HepG2 (cell line): ENCODE data around the gene LMOD1. TPM values are rescaled to one million over a fixed set of nuclear protein-coding genes. Genes with fewer than 3 reads are reported as not detected.

Experiments used
- ATAC-seq: fragments of 200-7000 bp; cut with Tn5 transposase; 3 replicates; pipeline ENCODE4 v1.9.1; 2020; ENCODE audit warnings: mild to moderate bottlenecking, moderate library complexity
- BruUV-seq: library from RNA; stranded (reverse); fragments of 400-500 nt; replicated peaks from 2 replicates; lab custom pipeline; 2021; lab: Mats Ljungman, UMichigan
- CTCF ChIA-PET: fragments of 300-600 bp; formaldehyde crosslinking; extraction: SDS; loops from one replicate; lab custom pipeline; 2021; ENCODE audit warnings: low total read pairs, inconsistent platforms, low intra/inter-chr PET ratio; lab: Yijun Ruan, JAX
- POLR2A ChIA-PET: fragments of 350-600 bp; sonication (Branson Sonifier 250); formaldehyde crosslinking; loops from one replicate; lab custom pipeline; 2020; ENCODE audit warnings: antibody characterized with exemption, inconsistent platforms; lab: Yijun Ruan, JAX
- DNase-seq: peaks from one replicate; pipeline ENCODE4 v3.0.0-alpha.2; 2015; ENCODE audit warnings: low spot score
- FAIRE-seq: peaks from 3 replicates; lab custom pipeline; 2011; peaks lifted over from hg19 to GRCh38; lab: Jason Lieb, UNC
- H2AFZ ChIP-seq: one replicate; pipeline ENCODE4 v1.6.1; 2011; ENCODE audit warnings: low read length, inconsistent platforms
- H3K27ac ChIP-seq: fragments of 300-600 bp; 3 replicates; pipeline ENCODE4 v1.8.0; 2011; ENCODE audit warnings: mixed run types, mild to moderate bottlenecking, mixed read lengths, low read length, inconsistent platforms; ENCODE audit not compliant: insufficient read depth; ENCODE audit errors: extremely low read length
- H3K27me3 ChIP-seq, 2 experiments: fragments of 200-600 bp in 1 of 2; 2 replicates in 1 of 2; 3 replicates in 1 of 2; pipeline versions ENCODE4 v1.6.0 to v1.8.0; 2011; ENCODE audit warnings: low read length in 2 of 2, mild to moderate bottlenecking in 2 of 2, moderate library complexity in 2 of 2, inconsistent platforms in 1 of 2; ENCODE audit not compliant: insufficient read depth in 2 of 2, control insufficient read depth in 1 of 2
- H3K36me3 ChIP-seq, 2 experiments: fragments of 200-600 bp in 1 of 2; replicated peaks in 1 of 2; 2 replicates in 1 of 2; 3 replicates in 1 of 2; pipeline versions ENCODE4 v1.5.1 to v1.8.0; 2011; ENCODE audit warnings: low read length in 2 of 2, inconsistent platforms in 1 of 2; ENCODE audit not compliant: insufficient read depth in 2 of 2, control insufficient read depth in 1 of 2
- H3K4me1 ChIP-seq: 2 replicates; pipeline ENCODE4 v1.5.1; 2012; ENCODE audit warnings: low read length, inconsistent platforms; ENCODE audit not compliant: insufficient read depth
- H3K4me2 ChIP-seq: 2 replicates; pipeline ENCODE4 v1.6.0; 2011; ENCODE audit warnings: low read depth, low read length, inconsistent platforms
- H3K4me3 ChIP-seq, 3 experiments: fragments of 200-600 bp in 1 of 3; sonication (generic), shearing (Covaris generic) in 1 of 3; replicated peaks in 1 of 3; 2 replicates each; pipeline ENCODE4 v1.5.1; 2011 to 2016; ENCODE audit warnings: low read length in 3 of 3, inconsistent platforms in 2 of 3, low read depth in 2 of 3, mild to moderate bottlenecking in 2 of 3, control low read depth in 1 of 3, mixed read lengths in 1 of 3; ENCODE audit not compliant: insufficient read depth in 1 of 3
- H3K79me2 ChIP-seq: one replicate; pipeline ENCODE4 v1.6.1; 2011; ENCODE audit warnings: low read length, inconsistent platforms; ENCODE audit not compliant: insufficient read depth
- H3K9ac ChIP-seq: 2 replicates; pipeline ENCODE4 v1.6.0; 2011; ENCODE audit warnings: mild to moderate bottlenecking, low read depth, low read length, inconsistent platforms; ENCODE audit not compliant: insufficient read depth
- H3K9me3 ChIP-seq: 2 replicates; pipeline ENCODE4 v1.5.1; 2012; ENCODE audit warnings: mild to moderate bottlenecking, low read length
- H4K20me1 ChIP-seq: 2 replicates; pipeline ENCODE4 v1.6.0; 2011; ENCODE audit warnings: inconsistent platforms, mild to moderate bottlenecking, low read length, moderate library complexity; ENCODE audit not compliant: insufficient read depth
- CCDC6 ChIP-seq: sonication (generic); formaldehyde crosslinking; IDR thresholded peaks from 2 replicates; pipeline ENCODE4 v1.8.1; 2022; ENCODE audit warnings: mild to moderate bottlenecking, missing genetic modification reagents, moderate library complexity
- NR2F6 ChIP-seq, 2 experiments: IDR thresholded peaks; 2 replicates each; pipeline ENCODE4 v1.6.1; 2016; ENCODE audit warnings: antibody characterized with exemption in 1 of 2, mild to moderate bottlenecking in 1 of 2
- POLR2A ChIP-seq, 2 experiments: IDR thresholded peaks; 2 replicates each; pipeline ENCODE4 v1.6.1; 2011; ENCODE audit warnings: low read depth in 2 of 2, low read length in 2 of 2, mild to moderate bottlenecking in 1 of 2, moderate library complexity in 1 of 2; ENCODE audit not compliant: insufficient read depth in 1 of 2
- SSRP1 ChIP-seq: IDR thresholded peaks from 2 replicates; pipeline ENCODE4 v1.6.1; 2016; ENCODE audit warnings: control low read depth
- ZNF317 ChIP-seq: sonication (generic); formaldehyde crosslinking; IDR thresholded peaks from 2 replicates; pipeline ENCODE4 v1.5.0; 2020; ENCODE audit warnings: mild to moderate bottlenecking, missing genetic modification reagents
- ZNF337 ChIP-seq: sonication (generic); formaldehyde crosslinking; IDR thresholded peaks from 2 replicates; pipeline ENCODE4 v1.5.1; 2020; ENCODE audit warnings: missing genetic modification reagents, low read depth, mild to moderate bottlenecking, borderline replicate concordance
- ZNF782 ChIP-seq: sonication (generic); formaldehyde crosslinking; IDR thresholded peaks from 2 replicates; pipeline ENCODE4 v1.4.0; 2020; ENCODE audit warnings: missing genetic modification reagents, mild to moderate bottlenecking, borderline replicate concordance
- ZSCAN30 ChIP-seq: sonication (generic); formaldehyde crosslinking; IDR thresholded peaks from 2 replicates; pipeline ENCODE4 v1.5.0; 2020; ENCODE audit warnings: mild to moderate bottlenecking, missing genetic modification reagents
- WGBS: methylation state at CpG from one replicate; pipeline ENCODE4 v1.1.6; 2017; ENCODE audit warnings: low lambda C conversion rate; 5-methylcytosine and 5-hydroxymethylcytosine counted together
- in situ Hi-C: cut with HindIII; loops from 2 replicates; pipeline ENCODE4 v1.10.0; 2017; ENCODE audit warnings: low pct_unique_long_range_greater_than_20kb; ENCODE audit not compliant: extremely low pct_ligation_motif_present
- intact Hi-C: fragments of 100-400 bp; cut with micrococcal nuclease; formaldehyde crosslinking; loops from one replicate; pipeline ENCODE4 v1.10.0; 2022; ENCODE audit not compliant: unreplicated experiment
- polyA plus RNA-seq, 8 experiments: library from polyadenylated mRNA; depleted of rRNA in 3 of 8; stranded (reverse) in 7 of 8; unstranded in 1 of 8; fragments of >200 nt; fragmentation: Illumina TruSeq in 4 of 8; extraction: Trizol in 4 of 8; gene quantifications; 2 replicates each; pipeline versions ENCODE4 v1.2.1 to v1.2.3, GENCODE V29; 2011 to 2016; ENCODE audit warnings: low read depth in 4 of 8, missing spikeins in 1 of 8, mixed read lengths in 1 of 8; ENCODE audit not compliant: insufficient read depth in 1 of 8
- total RNA-seq, 5 experiments: library from RNA; depleted of rRNA; stranded (reverse); fragments of >200 nt; fragmentation: Illumina TruSeq; extraction: Trizol; gene quantifications; 2 replicates each; pipeline ENCODE4 v1.2.3, GENCODE V29; 2016; ENCODE audit warnings: low read depth in 1 of 5
- TF ChIP-seq, protein P1 (sequence below): sonication (generic); formaldehyde crosslinking; IDR thresholded peaks from 2 replicates; pipeline ENCODE4 v1.4.0; 2020; ENCODE audit warnings: missing genetic modification reagents
- TF ChIP-seq, protein P2 (sequence below): sonication (generic); formaldehyde crosslinking; IDR thresholded peaks from 2 replicates; pipeline ENCODE4 v1.4.0; 2020; ENCODE audit warnings: missing genetic modification reagents, low read depth, mild to moderate bottlenecking, borderline replicate concordance
- TF ChIP-seq, protein P3 (sequence below): sonication (generic); formaldehyde crosslinking; IDR thresholded peaks from 2 replicates; pipeline ENCODE4 v1.4.0; 2020; ENCODE audit warnings: low read depth, mild to moderate bottlenecking, missing genetic modification reagents
- TF ChIP-seq, protein P4 (sequence below): IDR thresholded peaks from 2 replicates; pipeline ENCODE4 v1.6.1; 2012; ENCODE audit warnings: low read depth, low read length, improper control_type of control experiment

The LMOD1 gene
- total and polyA plus RNA-seq, 2 of the 13 experiments (the other 11 are each of a cell fraction or from before 2014, with no cell fraction given), result not detected

DNA sequence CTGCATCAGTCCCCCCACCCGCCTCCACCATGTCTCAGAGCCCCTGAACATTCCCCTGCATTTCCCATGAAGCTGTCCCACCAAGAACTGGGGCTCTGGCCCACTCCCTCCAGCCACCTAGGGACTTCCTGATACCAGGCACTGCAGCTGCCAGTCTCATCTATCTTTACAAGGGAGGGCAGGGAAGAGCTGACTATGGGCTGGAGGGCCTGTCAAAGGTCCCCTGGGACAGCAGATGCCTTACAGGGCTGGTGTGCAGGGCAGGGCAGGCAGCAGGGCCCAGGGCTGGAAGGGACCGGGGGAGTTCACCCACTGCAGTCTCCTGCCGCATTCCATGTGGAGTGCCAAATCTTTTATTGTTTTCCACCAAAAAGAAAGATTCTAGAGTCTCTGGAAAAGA, 40.0 kb downstream of the LMOD1 start (continued):
- TF ChIP-seq, protein P1, sequence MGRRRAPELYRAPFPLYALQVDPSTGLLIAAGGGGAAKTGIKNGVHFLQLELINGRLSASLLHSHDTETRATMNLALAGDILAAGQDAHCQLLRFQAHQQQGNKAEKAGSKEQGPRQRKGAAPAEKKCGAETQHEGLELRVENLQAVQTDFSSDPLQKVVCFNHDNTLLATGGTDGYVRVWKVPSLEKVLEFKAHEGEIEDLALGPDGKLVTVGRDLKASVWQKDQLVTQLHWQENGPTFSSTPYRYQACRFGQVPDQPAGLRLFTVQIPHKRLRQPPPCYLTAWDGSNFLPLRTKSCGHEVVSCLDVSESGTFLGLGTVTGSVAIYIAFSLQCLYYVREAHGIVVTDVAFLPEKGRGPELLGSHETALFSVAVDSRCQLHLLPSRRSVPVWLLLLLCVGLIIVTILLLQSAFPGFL (CRISPR knock-in tag), result no peak

DNA sequence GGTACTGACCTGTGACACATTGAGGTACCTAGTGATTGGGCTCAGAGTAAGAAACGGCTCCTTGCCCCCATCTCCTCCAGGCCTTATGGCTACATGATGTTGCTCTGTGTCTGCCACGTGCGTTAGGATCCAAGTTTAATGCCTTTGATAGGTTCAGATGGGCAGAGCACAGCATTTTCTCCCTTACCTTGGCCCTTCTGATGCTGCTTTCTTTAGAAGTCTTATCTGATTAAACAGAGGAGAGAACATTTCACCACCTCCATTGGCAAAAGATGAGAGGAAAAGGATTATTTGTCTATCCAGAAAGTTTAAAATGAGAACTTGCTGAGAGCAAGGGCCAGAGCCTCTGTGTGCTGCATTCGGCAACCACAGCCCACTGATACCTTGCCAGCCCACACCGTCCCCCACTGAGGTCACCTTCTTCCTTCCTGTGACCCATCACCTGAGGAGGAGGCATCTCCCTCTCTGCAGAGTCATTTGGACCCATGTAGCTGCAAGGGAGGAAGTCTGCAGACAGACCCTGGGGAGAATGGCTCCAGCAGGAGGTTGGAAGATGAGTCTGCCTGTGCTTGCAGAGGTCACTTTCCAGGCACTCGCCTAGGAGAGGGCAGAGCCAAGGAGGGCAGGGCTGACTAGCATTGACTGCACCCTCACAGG, 41.0 kb downstream of the LMOD1 start:
- no peak overlapping the region for H3K9ac ChIP-seq
- FAIRE-seq, result no peak
- intact Hi-C loops, result no loop called here

DNA sequence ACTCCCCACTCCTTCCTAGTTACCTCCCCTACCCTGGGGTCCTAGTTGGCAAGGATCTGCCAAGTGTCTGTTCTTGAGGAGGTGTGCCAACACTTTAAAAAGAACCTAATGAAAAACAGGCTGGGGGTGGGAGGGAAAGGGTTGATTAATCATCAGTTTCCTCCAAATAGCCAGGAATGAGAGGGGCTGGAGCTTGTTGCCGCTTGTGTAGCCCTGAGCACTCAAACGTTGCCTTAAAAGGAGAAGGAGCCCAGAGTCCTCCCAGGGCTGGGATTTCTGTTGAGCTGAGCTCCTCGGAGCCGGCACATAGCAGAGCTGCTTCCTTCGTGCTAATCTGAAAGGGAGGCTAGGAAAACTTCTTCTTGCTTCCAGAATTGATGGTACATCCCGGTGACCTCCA, 41.8 kb downstream of the LMOD1 start:
- H3K4me2 ChIP-seq, result no peak overlapping the region
- peaks cover 2 to 23% of the 10 kb centered on the region in 2 experiments; a peak in 2 of 5 replicates for H3K27me3 ChIP-seq
- intact Hi-C loops, result no loop called here
- H3K27ac ChIP-seq, result no peak overlapping the region
- no peaks in the 10 kb centered on the region for H4K20me1 ChIP-seq
- H3K79me2 ChIP-seq, result no peaks in the 10 kb centered on the region
- H3K9me3 ChIP-seq, result no peaks in the 10 kb centered on the region
- ChIA-PET POLR2A (no interaction called here), CTCF (no interaction called here)
- in situ Hi-C loops, result no loop called here
- ATAC-seq, result no peak
- 54% methylated on average over 6 of the region's 6 CpGs for WGBS
- H2AFZ ChIP-seq, result no peak overlapping the region
- H3K9ac ChIP-seq, result no peak overlapping the region
- no peak for FAIRE-seq
- DNase-seq, result no peak
- no peak overlapping the region for H3K4me3 ChIP-seq
- no peaks in the 10 kb centered on the region for H3K4me1 ChIP-seq
- BruUV-seq, result no TSS peak
- no peaks in the 10 kb centered on the region for H3K36me3 ChIP-seq
- TF ChIP-seq ZSCAN30 (no peak), CCDC6 (no peak), SSRP1 (CRISPR knock-in tag) (no peak), ZNF782 (CRISPR knock-in tag) (no peak), NR2F6 (IDR thresholded peaks at IDR 0.05) (no peak), NR2F6 (CRISPR knock-in tag; IDR thresholded peaks at IDR 0.05) (no peak), ZNF337 (CRISPR knock-in tag) (no peak)
- TF ChIP-seq, protein P2, sequence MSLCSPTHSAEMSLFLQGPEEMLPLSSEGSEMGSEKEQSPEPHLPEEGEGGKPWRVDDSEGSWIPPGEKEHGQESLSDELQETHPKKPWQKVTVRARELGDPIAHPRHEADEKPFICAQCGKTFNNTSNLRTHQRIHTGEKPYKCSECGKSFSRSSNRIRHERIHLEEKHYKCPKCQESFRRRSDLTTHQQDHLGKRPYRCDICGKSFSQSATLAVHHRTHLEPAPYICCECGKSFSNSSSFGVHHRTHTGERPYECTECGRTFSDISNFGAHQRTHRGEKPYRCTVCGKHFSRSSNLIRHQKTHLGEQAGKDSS, result no peak
- TF ChIP-seq, protein P3, sequence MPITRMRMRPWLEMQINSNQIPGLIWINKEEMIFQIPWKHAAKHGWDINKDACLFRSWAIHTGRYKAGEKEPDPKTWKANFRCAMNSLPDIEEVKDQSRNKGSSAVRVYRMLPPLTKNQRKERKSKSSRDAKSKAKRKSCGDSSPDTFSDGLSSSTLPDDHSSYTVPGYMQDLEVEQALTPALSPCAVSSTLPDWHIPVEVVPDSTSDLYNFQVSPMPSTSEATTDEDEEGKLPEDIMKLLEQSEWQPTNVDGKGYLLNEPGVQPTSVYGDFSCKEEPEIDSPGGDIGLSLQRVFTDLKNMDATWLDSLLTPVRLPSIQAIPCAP, result no peak
- TF ChIP-seq, protein P4, sequence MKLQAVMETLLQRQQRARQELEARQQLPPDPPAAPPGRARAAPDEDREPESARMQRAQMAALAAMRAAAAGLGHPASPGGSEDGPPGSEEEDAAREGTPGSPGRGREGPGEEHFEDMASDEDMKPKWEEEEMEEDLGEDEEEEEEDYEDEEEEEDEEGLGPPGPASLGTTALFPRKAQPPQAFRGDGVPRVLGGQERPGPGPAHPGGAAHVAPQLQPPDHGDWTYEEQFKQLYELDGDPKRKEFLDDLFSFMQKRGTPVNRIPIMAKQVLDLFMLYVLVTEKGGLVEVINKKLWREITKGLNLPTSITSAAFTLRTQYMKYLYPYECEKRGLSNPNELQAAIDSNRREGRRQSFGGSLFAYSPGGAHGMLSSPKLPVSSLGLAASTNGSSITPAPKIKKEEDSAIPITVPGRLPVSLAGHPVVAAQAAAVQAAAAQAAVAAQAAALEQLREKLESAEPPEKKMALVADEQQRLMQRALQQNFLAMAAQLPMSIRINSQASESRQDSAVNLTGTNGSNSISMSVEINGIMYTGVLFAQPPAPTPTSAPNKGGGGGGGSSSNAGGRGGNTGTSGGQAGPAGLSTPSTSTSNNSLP, result no peak

More for the DNA sequence above, 41.0 kb downstream of the LMOD1 start:
- Histone ChIP-seq H3K4me3 (no peak overlapping the region), H4K20me1 (no peaks in the 10 kb centered on the region), H3K9me3 (no peaks in the 10 kb centered on the region), H3K27ac (no peak overlapping the region), H3K36me3 (no peaks in the 10 kb centered on the region), H2AFZ (no peak overlapping the region), H3K27me3 (peaks cover 2 to 23% of the 10 kb centered on the region in 2 experiments; a peak in 2 of 5 replicates), H3K4me1 (no peaks in the 10 kb centered on the region), H3K4me2 (no peak overlapping the region), H3K79me2 (no peaks in the 10 kb centered on the region)
- no peak for TF ChIP-seq POLR2A (IDR thresholded peaks at IDR 0.05; ENCODE audit: insufficient read depth in 1 of 2, low read depth in 2 of 2, low read length in 2 of 2)
- peak; percentile 88 for TF ChIP-seq ZNF317 (CRISPR knock-in tag)
- CTCF ChIA-PET, result no interaction called here
- in situ Hi-C loops, result no loop called here
- POLR2A ChIA-PET, result no interaction called here
- BruUV-seq, result no TSS peak
- DNase-seq, result no peak
- 0% methylated on average over 6 of the region's 6 CpGs for WGBS
- ATAC-seq, result 0 out of 3 replicates have a peak, but pooled peaks have one; percentile 20
